Thymus (tissue), 11 donors: ENCODE data around the gene CES5A. TPM values are rescaled to one million over a fixed set of nuclear protein-coding genes. Genes with fewer than 3 reads are reported as not detected.
"Not testable (repeated sequence)": the region's sequence is repeated elsewhere in the genome, so short reads cannot be mapped to it uniquely, and the experiment has no call there.

Source experiments
- DNase-seq, 9 donors: peaks; one replicate each; pipeline ENCODE4 v3.0.0-alpha.2; 2013; ENCODE audit warnings: low spot score in 9 of 9, low read depth in 6 of 9, missing footprints in 1 of 9
- H3K27ac ChIP-seq, 2 donors: one replicate each; pipeline ENCODE4 v1.5.1; 2013; ENCODE audit warnings: control low read depth in 1 of 2, low read depth in 1 of 2, low read length in 1 of 2, mild to moderate bottlenecking in 1 of 2, moderate library complexity in 1 of 2
- H3K27me3 ChIP-seq, 2 donors: one replicate each; pipeline ENCODE4 v1.5.1; 2013; ENCODE audit warnings: low read length in 1 of 2; ENCODE audit not compliant: control insufficient read depth in 2 of 2, insufficient read depth in 1 of 2
- H3K36me3 ChIP-seq, 2 donors: one replicate each; pipeline ENCODE4 v1.5.1; 2013; ENCODE audit warnings: low read length in 1 of 2, mild to moderate bottlenecking in 1 of 2, moderate library complexity in 1 of 2; ENCODE audit not compliant: control insufficient read depth in 2 of 2, insufficient read depth in 2 of 2
- H3K4me1 ChIP-seq, 2 donors: one replicate each; pipeline ENCODE4 v1.5.1; 2013; ENCODE audit warnings: low read length in 2 of 2; ENCODE audit not compliant: control insufficient read depth in 2 of 2, insufficient read depth in 2 of 2
- H3K4me3 ChIP-seq, 2 donors: one replicate each; pipeline ENCODE4 v1.5.1; 2013; ENCODE audit warnings: low read length in 2 of 2, control low read depth in 1 of 2, mild to moderate bottlenecking in 1 of 2
- H3K9me3 ChIP-seq, 2 donors: one replicate each; pipeline ENCODE4 v1.5.1; 2013; ENCODE audit warnings: low read length in 1 of 2, mild to moderate bottlenecking in 1 of 2; ENCODE audit not compliant: control insufficient read depth in 2 of 2, insufficient read depth in 1 of 2
- WGBS: extraction: QIAGEN DNeasy Blood & Tissue Kit; methylation state at CpG from one replicate; pipeline ENCODE4 v1.1.7; 2013; 5-methylcytosine and 5-hydroxymethylcytosine counted together
- polyA plus RNA-seq: library from polyadenylated mRNA; stranded (reverse); fragments of 200-250 nt; gene quantifications from one replicate; pipeline ENCODE4 v1.2.3, GENCODE V29; 2013
- total RNA-seq: library from RNA; stranded (reverse); fragments of 120-200 nt; gene quantifications from one replicate; pipeline ENCODE4 v1.2.4, GENCODE V29; 2013
- donor health status: healthy.

The CES5A gene
- total and polyA plus RNA-seq, 2 donors, result 0.09 to 1.1 TPM

DNA sequence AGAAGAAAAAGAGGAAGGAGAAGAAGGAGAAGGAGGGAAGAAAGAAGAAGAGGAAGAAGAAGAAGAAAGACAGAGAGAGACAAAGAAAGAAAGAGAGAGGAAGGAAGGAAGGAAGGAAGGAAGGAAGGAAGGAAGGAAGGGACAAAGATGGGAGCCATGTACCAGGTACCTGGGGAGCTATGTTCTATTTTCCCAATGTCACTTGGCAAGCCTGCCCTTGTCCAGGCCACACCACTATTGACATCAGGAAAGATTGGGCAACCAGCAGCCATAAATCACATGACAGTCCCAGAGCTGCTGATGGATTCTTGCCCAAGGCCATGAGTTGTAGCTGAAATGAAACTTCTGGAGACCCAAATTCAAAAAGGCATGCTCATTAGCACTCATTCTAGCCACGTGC lies 39.6 kb downstream of the CES5A start:
- Histone ChIP-seq H3K9me3 (no peaks in the 10 kb centered on the region), H3K27ac (no peak overlapping the region), H3K4me3 (no peak overlapping the region), H3K27me3 (peaks cover 0 to 7% of the 10 kb centered on the region in 2 donors), H3K4me1 (no peaks in the 10 kb centered on the region), H3K36me3 (no peaks in the 10 kb centered on the region)
- WGBS, result 52% methylated on average over 1 of the region's 1 CpG
- DNase-seq, result no peak

DNA sequence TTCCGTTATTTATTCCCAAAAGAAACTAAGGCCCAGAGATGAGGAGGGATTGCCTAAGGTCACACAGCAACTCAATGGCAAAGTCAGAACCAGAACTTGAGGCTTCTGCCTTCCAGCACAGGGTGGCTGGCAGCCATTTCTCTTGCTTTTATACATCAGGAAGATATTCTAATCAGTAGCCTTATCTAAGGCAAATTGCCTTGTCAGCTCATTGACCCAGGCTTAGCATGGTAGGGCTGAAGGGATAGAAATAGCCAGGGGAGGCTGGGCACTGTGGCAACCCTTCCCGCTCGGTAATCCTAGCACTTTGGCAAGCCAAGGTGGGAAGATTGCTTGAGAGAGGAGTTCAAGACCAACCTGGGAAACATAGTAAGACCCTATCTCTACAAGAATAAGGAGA lies 40.0 kb downstream of the CES5A start:
- H3K27ac ChIP-seq, DNase-seq, H3K4me3 ChIP-seq, H3K4me1 ChIP-seq, H3K36me3 ChIP-seq, H3K9me3 ChIP-seq, H3K27me3 ChIP-seq: not testable (repeated sequence)
- WGBS, result 96% methylated on average over 3 of the region's 3 CpGs

DNA sequence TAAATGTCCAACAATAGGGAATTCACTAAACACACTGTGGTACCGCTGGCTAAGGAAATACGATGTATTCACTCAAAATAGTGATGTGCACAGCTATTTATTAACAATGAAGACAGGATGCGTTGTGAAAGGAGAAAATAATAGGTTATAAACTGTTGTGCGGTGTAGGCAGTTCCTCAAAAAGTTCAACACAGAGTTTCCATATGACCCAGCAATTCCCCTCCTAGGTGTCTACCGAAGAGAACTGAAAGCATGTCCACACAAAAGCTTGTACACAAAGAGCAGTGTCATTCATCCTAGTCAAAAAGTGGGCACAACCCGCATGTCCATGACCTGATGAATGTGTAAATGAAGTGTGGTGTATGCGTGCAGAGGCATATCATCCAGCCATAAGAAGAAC lies 41.1 kb downstream of the CES5A start:
- 81% methylated on average over 7 of the region's 7 CpGs for WGBS
- Histone ChIP-seq H3K4me3 (no peak overlapping the region), H3K27ac (no peak overlapping the region), H3K9me3 (no peaks in the 10 kb centered on the region), H3K36me3 (no peaks in the 10 kb centered on the region), H3K27me3 (peaks cover 0 to 7% of the 10 kb centered on the region in 2 donors), H3K4me1 (no peaks in the 10 kb centered on the region)
- DNase-seq, result peak in 1 of 9 donors; percentile 14

DNA sequence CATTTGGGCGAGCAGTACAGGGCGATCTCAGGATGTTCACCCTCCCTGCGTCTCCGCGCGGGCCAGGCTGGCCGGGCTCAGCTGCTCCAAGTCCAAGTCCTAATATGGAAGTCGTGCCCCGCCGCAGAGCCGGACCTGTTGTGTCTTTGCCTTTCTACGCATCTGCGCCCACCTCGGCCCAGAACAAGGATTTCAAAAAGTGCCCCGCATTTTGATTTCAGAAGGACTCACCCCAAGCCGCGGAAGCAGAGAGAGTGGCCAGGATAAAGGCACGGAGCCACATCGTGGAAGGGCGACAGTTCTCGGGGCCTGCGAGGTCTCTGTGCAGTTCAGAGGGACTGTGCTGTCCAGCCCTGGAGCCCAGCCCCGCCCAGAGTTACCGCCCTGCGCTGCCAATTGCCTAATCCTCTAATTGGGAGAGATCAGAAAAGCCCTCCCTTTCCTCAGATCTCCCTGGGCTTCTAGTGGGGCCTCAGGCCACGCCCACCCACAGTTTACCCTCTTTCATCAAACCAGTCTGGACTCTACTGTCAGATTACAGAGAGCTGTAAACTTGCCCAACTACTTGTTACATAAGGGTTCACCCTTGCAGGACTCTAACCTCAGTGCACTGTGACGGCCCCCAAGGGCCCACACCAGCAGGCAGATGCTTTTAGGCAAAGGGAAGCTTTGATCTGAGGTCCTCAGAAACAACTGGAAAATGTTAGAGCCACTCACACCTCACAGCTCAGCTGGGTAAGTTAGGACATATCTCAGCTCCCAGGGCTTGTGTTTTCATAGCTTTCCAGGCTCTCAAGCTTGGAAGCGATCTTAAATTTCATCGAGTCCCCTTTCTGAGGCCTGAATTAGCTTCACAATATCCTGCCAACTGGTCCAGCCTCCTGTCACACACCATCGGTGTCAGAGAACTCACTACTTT lies 42.1 kb downstream of the CES5A start, which contains the start of gene CES1:
Gene CES1 (minus strand): TSS at position 324 of the 919 bp plus-strand sequence. CDS start 41 bp downstream, at position 283.
- H3K36me3 ChIP-seq, result no peaks in the 10 kb centered on the region
- 79% methylated on average over 30 of the region's 30 CpGs for WGBS
- no peak within 1 kb of the TSS for H3K4me3 ChIP-seq
- no peak for DNase-seq
- H3K27ac ChIP-seq, result no peak within 1 kb of the TSS
- H3K4me1 ChIP-seq, result no peaks in the 10 kb centered on the region
- no peaks in the 10 kb centered on the region for H3K9me3 ChIP-seq
- H3K27me3 ChIP-seq, result peaks cover 0 to 7% of the 10 kb centered on the region in 2 donors

DNA sequence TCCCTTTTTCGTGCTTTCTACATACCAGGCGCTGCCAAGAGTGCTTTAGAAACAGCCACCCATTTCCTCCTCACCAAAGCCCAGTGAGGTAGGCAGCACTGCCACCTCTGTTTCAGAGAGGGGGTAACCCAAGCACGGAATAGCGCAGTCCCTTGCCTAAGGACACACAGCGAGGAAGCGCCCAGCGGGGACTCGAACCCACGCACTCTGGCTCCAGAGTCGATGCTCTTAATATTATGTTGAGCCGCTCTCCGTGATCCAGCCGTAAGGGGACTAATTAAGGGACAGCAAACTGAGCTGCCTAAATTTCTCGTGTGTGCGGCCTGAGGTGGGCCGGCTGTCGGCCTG lies 42.8 kb downstream of the CES5A start:
- WGBS, result 93% methylated on average over 17 of the region's 17 CpGs
- Histone ChIP-seq H3K9me3 (no peaks in the 10 kb centered on the region), H3K4me1 (no peaks in the 10 kb centered on the region)

DNA sequence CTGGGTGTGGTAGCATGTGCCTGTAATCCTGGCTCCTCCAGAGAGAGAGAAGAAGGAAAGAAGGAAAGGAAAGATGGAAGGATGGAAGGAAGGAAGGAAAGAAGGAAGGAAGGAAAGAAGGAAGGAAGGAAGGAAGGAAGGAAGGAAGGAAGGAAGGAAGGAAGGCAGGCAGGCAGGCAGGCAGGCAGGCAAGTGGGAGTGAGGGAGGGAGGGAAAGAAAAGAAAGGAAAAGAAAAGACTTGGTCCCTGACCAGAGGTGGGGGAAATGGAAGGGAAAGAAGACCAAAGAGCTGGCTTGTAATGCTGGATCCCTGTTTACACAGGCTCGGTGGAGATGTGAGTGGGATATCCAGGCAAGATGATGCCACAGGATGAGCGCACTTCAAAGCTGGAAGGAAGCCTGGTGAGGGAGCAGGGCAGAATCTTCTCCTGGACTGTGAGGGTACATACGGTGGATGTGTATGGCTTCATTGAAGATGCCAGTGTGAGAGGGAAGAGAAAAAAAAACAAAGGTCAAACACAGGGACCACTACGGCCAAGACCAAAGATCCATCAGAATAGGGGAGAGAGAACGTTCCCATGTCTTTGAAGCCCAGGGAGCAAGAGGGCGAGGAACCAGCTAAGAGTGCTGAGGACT lies 44.4 kb downstream of the CES5A start:
- H3K27ac ChIP-seq, result no peak overlapping the region
- H3K27me3 ChIP-seq, result peaks cover 0 to 7% of the 10 kb centered on the region in 2 donors
- 91% methylated on average over 6 of the region's 6 CpGs for WGBS
- H3K4me3 ChIP-seq, result no peak overlapping the region
- DNase-seq, result no peak
- no peaks in the 10 kb centered on the region for H3K9me3 ChIP-seq
- no peaks in the 10 kb centered on the region for H3K36me3 ChIP-seq
- no peaks in the 10 kb centered on the region for H3K4me1 ChIP-seq

More for the DNA sequence above, 42.8 kb downstream of the CES5A start:
- Histone ChIP-seq H3K27me3 (peaks cover 0 to 7% of the 10 kb centered on the region in 2 donors), H3K36me3 (no peaks in the 10 kb centered on the region), H3K4me3 (no peak overlapping the region), H3K27ac (no peak overlapping the region)
- no peak for DNase-seq

DNA sequence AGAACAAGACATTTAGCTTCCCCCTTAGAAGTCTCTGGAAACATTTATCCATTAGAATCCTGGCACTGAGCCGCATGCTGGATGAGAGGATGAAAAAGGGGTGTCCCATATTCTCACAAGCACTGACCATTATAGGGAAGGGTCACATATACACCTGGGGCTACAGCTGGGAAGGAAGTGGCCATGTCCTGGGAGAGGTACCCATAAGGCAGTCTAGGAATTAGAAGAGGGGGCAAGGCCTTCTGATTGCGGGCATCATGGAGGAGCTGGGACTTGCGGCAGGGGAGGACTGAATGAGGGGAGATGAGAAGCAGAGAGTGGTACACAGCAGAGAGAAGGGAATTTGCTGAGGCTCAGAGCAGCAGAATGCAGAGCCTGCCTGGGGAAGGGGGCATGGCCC lies 45.9 kb downstream of the CES5A start:
- not testable (repeated sequence) for DNase-seq, H3K4me3 ChIP-seq, H3K9me3 ChIP-seq, H3K36me3 ChIP-seq, H3K27ac ChIP-seq, H3K4me1 ChIP-seq, H3K27me3 ChIP-seq
- 95% methylated on average over 3 of the region's 3 CpGs for WGBS

DNA sequence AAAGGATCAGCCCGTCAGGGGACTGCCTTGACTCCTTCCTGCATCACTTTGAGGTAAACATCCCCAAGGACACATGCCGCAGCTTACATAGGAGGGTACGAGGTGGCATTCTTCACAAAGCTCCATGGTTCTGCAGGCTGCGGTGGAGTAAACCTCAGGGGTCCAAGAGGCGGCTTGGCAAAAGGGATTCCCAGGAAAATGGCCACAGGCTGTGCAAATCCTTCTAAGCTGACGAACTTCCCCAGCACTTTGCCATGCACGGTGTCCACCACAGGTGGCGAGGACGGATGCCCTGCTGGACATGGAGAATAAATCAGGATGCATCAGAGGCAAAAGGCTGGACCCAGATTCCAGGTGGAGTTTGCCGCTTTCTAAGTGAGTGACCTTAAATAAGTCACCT lies 46.5 kb downstream of the CES5A start:
- Histone ChIP-seq H3K4me1 (no peaks in the 10 kb centered on the region), H3K36me3 (no peaks in the 10 kb centered on the region), H3K9me3 (no peaks in the 10 kb centered on the region), H3K4me3 (no peak overlapping the region), H3K27ac (no peak overlapping the region), H3K27me3 (peaks cover 0 to 7% of the 10 kb centered on the region in 2 donors)
- 78% methylated on average over 10 of the region's 10 CpGs for WGBS
- DNase-seq, result no peak

DNA sequence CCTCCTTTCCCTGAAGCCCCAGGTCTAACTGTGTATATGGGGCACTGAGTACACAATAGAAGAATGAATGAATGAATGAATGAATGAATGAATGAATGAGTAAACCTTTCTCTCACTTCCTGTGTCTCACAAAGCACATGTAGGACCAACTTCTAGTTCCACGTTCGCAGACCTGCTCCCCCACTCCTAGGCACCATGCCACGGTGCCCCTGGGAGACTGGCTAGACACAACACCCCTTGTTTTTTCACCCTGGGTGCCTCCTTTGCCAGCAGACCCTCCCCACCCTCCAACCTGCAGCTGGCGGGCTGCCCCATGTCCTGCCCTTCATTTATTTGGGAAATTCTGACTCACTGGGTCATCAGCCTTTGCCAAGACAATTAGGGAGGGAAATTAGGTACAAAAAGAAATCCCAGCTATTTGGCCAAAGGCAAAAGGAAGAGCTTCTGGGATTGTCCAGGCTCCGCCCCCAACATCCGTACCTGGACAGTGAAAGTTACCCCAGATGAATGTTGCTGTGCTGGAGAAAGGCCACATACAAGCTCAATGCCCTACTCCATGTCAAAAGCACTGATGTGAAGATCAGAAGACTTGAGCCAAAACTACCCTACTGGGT lies 50.0 kb downstream of the CES5A start:
- Histone ChIP-seq H3K9me3 (no peaks in the 10 kb centered on the region), H3K4me1 (no peaks in the 10 kb centered on the region), H3K27me3 (no peaks in the 10 kb centered on the region), H3K36me3 (no peaks in the 10 kb centered on the region), H3K27ac (no peak overlapping the region), H3K4me3 (no peak overlapping the region)
- DNase-seq, result no peak
- WGBS, result 86% methylated on average over 6 of the region's 6 CpGs
